HG02571 (cell line): ENCODE data around the gene SAYSD1.
A peak's percentile ranks its signal among the peaks of the same experiment; 100 is the strongest.
"Not testable (repeated sequence)": the region's sequence is repeated elsewhere in the genome, so short reads cannot be mapped to it uniquely, and the experiment has no call there.

Experiments
- ATAC-seq: cut with Tn5 transposase; IDR thresholded peaks from one replicate; pipeline ENCODE4 v1.9.1; 2021; ENCODE audit warnings: mild to moderate bottlenecking, moderate library complexity; ENCODE audit not compliant: unreplicated experiment

SAYSD1 gene, protein sequence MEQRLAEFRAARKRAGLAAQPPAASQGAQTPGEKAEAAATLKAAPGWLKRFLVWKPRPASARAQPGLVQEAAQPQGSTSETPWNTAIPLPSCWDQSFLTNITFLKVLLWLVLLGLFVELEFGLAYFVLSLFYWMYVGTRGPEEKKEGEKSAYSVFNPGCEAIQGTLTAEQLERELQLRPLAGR

DNA sequence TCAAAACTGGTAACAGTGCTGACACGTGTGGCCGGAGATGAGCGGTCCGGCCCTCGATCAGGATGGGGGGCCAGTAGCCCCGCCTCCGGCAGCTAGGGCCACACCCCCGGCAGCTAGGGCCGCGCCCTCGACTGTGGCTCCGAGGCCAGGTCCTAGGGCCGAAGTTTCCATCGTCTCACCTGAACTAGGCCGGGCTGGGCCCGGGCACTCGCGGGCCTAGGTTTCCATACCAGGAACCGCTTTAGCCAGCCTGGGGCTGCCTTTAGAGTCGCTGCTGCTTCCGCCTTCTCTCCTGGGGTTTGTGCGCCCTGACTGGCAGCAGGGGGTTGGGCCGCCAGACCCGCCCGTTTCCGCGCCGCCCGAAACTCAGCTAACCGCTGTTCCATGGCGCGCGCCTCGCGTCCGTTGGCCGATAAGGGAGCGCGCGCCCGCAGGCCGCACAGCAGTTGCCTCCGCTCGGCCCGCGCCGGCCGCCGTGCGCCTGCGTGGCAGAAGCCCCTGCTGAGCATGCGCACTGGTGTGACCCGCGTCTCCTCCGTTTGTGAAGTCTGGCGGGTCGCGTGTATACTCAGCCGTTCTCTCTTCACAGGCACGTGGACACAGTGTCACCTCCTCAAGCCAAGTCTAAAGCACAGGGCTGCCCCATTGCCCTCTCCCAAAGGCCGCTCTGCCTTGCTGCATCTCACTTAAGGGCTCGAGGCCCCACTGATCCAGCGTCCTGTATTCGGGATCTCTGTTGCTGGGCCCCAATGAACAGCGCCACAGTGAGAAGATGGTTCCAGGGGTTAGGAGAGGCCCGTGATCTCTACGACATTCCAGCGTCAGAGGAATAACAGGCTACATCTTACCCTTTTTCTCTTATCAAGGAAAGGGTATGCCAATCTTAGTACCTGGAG, at the start of gene SAYSD1:
TSS of gene SAYSD1 (minus strand) at position 483 of the 896 bp plus-strand sequence. CDS start at position 386, 97 bp downstream.
- peak; percentile 90 for ATAC-seq

DNA sequence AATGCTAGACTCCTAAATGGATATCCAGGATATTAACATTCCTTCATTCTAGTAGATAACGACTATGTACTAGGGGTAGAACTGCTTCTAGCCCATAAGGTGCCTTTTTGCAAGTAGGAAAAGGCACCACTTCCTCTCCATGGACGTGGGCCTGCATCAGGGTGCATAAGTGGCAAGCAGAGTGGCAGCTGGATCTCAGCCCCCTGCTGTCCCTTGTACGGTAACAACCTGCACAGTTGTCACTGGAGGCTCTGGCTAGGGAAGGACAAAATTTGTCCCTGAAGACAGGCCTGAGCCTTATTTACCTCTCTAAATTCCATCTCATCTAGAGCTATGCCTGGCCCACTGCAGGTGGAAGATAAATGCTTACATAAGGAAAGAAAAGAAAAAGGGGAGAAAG, 42.5 kb upstream of the SAYSD1 start:
- ATAC-seq = no peak

DNA sequence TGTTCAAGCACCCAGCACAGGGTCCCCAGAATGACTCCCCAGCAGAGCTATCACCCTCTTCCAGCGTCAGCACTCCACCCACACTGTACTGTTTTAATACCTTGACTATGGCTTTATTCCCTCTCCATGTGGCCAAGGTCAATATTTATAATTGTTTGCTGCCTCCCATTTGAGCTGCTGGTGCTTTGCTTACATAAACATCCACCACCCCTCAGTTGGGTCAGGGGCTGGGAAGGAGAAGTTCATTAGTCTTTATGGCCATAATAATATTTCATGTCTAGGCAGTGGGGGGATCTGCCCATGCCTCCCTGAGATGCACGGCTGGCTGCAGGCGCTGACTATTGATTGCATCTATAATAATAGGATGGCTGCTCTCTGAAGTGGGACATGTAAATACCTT, 41.8 kb upstream of the SAYSD1 start:
- ATAC-seq = no peak

DNA sequence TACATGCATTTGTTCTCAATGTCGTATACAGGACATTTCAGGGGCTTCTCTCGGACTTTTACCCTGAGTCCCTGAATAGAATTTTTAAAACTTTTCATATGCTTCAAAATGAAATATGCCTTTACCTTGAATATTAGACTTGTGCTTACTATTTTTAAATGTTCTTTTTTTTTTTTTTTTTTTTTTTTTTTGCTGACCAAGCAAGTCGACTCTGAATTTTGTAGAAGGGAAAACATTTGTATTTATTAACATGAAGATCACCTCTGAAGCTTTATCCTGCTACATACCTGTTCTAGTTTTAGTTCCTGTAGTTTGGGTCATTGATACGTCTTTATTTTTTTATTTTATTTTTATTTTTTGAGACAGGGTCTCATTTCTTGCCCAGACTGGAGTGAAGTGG, 39.7 kb upstream of the SAYSD1 start:
- ATAC-seq = no peak

DNA sequence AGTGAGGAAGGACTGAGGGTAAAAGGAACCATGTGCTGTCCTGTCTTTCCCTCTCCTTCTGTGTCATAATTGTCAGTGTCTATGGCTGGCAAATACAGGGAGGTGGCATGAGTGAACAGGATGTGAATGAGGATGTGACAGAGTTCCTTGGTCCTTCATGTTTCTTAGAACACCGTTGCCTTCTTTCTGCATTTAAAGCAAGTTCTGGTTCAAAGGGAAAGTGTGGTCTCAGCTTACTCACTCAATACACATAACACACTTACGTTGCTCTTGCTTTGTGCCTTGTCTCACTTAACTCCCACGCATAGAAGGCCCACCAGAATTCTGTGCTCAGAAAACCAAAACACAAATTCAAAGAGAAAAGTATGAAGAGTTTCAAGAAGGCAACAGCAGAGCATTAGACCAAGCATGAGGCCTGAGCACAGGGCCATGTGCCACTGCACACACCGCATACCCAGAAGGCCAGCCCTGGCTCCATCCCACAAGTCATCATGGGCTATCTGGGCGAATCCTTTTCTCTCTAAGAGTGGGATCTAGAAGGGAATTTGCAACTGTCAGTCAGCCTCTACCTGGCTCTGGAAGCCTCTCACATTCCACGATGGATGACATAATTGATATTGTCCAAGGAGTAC, 38.9 kb upstream of the SAYSD1 start:
- no peak for ATAC-seq

DNA sequence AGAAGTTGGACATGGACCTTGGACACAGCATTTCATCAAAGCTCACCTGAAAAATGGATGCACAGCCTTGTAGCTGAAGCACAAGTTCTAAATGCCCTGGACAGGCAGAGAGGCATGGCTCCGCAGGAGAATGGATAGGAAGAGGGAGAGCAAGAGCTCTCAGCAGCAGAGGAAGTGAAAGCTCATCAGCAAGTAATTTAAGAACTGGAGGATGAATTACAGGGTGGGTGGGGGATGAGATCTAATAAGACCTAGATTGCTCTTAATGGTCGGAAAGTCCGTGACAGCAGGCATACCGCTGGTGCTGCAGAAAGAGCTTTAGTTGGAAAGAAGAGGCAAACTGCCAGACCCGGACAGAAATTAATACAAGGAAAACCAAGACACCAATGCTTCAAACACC, 37.3 kb upstream of the SAYSD1 start:
- no peak for ATAC-seq

DNA sequence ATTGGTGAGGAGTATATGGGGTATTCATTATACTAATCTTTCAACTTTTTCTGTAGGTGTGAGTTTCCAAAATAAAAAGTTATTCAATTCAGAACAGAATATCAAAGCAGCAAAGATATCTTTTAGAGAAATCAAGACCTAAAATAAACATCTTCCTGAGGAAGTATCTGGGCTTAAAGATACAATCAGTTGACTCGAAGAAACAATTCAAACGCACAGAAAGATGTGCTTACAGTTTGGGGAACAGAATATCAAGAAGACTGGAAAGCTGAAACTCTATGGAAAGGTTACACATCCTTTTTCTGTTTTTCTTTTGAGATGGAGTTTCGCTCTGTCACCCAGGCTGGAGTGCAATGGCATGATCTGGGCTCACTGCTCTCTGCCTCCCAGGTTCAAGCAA, 36.2 kb upstream of the SAYSD1 start:
- ATAC-seq = no peak

DNA sequence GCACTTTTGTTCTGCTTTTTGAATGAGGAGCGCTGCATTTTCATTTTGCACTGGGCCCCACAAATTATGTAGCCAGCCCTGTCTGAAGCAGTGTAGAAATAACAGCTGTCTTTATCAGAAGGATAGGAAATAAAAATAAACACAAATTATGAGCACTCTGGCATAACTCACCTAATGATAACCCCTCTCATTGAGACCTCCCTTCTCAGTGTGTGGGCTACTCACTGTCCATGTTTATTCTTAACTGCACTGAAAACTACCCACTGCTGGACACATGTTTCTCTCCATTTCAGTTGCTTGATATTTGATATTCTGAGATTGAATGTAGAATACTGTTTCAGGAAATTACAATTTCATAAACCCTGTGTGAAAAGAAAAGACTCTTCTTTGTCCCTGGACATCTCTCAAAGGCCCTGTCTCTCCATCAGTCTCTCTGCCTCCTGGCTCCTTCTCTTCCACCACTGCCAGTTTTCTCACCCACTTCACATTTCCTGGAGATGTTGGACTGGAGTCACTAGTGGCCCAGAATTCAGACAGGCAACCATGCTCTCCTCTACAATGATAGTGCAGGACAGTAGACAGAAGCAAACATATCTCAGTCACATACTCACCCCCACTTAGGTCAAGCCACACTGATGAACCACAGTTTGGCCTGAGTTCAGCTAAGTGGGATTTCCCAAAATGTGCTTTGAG, 29.6 kb upstream of the SAYSD1 start:
- ATAC-seq = no peak

DNA sequence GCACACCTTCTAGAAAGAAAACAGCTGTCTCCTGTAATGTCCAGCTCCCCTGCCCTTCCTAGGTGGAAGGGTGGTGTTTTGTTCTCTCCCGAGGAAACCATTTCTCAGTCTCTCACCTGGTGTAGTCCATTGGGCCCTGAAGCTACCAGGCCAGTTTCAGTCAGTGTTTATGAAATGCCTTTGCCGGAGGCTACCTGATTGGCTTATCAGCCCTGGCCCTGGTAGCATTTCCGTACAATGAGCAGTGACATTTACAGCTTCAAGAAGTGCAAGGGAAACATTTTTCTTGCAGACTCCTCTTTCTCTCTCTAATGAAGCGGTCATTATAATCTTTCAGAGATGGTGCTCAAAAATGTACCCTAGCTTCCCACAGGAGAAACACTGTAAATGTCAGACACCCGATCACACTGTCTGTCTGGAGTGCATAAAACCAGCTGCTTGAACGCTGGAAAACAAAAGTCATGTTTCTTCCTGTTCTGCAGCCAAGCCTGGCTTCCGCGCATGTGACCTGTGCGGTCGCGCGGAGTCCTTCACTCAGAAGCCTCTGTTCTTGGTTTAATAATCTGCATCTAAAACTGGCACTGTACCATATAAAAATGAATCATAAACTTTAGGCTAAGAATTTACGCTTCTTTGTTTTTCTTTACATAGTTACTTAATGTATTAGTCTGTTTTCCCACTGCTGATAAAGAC, 28.4 kb upstream of the SAYSD1 start:
- no peak for ATAC-seq

DNA sequence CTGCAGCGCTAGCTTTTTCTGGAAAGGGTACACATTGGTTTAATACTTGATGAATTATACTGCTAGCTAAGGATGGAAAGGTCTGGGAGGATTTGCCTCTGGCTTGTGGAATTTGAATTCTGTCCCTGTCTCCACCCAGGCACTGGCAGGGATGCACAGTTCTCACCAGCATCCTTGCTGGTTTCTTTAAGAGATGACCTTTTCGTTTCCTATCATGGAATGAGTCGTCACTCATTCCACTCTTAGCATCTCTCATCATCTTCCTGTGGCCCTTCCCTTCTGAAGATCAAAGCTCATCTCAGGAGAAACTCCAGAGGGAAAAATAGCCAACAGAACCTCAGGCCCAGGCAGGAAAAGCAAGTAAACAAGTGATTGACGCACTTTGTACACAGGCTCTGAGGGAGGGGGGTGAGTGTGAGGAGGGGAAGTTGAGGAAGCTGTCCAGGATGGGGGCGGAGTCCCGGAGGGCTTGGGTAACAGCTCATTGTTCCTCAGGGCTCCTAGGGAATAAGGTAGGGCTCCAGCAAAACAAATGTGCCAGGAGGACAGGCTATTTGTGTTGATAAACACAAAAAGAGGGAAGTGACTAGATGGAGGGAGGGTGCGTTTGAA, 25.7 kb upstream of the SAYSD1 start:
- no peak for ATAC-seq

DNA sequence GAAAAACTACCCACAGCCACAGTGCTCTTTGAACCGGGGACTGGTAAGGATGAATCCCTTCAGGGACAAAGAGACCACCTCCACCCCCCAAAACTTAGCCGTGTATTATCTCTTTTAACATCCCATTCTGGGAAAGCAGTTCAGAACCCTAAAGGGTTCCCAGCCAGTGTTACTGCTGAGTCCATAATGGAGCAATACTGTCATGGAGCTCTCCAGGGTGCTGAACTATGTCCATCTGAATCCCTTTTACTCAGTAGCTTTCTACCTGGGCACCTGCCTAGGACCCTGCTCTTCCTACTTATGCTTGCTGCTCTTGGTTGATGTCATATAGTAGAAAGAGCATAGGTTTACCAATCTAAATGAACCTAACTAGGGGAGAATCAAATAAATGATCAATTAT, 22.3 kb upstream of the SAYSD1 start:
- no peak for ATAC-seq

DNA sequence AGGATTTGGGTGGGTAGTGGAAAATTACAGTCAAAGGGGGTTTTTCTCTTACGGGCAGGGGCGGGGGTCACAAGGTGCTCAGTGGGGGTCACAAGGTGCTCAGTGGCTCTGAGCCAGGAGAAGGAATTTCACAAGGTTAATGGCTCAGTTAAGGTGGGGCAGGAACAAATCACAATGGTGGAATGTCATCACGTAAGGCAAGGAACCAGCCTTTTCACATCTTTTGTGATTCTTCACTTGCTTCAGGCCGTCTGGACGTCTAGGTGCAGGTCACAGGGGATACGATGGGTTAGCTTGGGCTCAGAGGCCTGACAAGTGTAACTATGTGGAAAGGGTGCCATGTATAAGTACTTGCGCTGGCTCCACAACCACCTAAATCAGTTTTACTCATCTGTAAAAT, 21.2 kb upstream of the SAYSD1 start:
- not testable (repeated sequence) for ATAC-seq

DNA sequence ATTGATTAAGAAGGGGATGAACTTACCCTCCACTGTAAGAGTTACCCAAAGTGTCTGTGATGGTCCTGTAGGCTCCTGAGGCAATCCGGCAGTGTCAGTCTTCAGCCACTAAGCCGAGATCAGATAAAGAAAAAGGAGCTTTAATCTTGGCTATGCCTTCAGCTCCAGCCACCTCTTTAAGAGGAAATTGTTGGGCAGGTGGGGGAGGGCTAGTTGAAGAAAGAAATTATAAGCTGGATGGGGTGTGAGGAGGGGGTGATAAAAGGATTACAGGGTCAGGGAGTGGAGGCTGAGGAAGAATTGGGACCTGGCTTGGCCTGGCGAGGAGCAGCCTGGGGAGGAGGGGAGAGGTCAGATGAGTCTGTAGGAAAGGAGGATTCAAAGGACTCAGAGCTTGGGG, 19.8 kb upstream of the SAYSD1 start:
- ATAC-seq = not testable (repeated sequence)

DNA sequence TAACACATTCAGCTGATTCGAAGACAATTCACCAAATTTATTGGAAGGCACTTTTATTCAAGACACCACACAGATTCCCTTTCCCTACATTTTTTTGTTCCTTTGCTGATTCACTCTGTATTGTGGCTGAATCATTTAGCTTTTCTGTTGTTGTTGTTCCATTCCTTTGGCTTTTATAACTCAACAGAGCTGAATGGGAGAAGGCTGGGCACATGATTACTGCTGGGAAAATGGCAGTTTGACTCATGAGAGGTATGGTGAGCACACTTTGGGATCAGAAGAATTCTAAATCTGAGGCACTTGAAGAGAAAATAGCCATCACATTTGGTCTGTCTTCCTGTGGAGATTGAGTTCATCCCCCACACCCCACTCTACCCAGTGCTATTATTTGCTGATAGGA, 15.7 kb upstream of the SAYSD1 start:
- ATAC-seq = no peak

DNA sequence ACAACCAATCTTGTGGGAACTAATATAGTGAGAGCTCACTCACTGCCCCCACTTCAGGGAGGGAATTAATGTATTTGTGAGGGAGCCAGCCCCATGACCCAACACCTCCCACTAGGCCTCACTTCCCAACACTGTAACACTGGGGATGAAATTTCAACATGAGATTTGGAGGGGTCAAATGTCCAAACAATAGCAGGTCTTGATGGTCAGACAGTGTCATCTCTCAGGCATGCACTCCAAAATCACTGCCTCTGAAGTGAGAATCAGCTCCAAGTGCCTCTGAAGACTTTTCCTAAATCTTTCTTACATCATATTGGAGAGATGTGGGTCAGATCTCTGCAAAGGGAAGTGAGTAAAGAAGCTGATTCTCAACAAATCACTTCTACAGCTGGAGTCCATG, 13.8 kb upstream of the SAYSD1 start:
- ATAC-seq = no peak

DNA sequence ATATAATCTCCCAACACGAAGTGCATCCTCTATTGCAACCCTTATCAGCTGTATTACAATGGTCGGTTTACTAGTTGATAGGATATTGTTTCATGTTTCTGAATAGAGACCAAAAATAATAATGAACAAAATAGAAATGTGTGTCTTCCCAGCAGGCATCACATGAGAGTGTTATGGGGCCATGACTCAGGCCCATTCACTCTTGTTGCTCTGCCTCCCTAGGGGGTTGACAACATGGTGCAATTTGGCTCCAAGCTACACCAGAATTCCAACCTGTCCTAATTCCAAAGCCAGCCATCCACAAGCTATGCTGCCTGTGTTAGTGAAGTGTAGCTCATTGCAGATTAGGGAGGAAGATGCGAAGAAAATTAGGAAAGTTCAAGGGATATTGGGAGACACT, 13.1 kb upstream of the SAYSD1 start:
- no peak for ATAC-seq

DNA sequence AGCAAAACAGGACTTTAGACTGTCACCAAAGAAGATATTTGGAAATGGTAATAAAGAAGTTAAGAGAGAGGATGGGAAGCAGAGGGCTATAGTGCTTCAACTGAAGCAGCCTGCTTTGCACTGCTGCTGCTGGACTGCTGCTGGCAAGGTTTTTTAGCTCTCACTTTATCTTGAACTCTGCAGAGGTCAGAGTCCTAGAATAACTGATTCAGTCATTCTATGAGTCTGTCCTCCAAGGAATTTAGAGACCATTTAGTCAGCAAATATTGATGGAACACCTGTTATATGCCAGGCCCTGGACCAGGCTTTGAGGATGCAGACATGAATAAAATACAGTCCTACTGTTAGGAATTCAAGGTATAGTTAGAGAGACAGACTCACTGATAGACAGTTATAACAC, 9.1 kb upstream of the SAYSD1 start:
- no peak for ATAC-seq

DNA sequence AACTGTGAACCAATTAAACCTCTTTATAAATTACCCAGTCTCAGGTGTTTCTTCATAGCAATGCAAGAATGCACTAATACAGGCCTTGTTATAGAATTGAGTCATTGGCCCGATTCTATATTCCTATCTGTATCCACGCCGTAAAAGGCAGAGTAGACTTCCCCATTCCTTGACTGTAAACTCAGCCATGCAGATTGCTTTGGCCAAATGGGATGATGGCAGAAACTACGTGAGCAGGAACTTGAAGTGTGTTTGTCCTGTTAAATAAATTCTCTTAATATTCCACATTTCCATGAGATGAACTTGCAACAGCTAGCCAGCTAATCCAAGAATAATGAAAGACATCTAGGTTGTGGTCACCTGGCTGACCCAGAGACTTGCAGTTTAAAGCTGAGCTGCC, 3.9 kb upstream of the SAYSD1 start:
- no peak for ATAC-seq

DNA sequence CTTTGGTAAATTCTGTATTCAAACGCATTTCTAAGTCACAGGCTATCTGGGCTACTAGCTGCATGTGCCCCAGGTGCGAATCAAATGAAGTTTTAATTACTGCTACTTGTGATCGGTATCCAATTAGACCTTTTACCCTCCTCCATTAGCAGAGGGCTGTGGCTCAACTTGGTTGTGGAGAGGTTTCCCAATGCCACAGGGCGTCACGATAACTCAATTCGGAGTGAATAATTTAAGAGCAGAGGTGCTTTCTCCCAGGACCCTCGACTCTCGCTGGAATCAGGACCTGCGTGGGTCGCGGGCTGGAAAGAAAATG, 640 bp downstream of the SAYSD1 start:
- ATAC-seq = peak; percentile 12

DNA sequence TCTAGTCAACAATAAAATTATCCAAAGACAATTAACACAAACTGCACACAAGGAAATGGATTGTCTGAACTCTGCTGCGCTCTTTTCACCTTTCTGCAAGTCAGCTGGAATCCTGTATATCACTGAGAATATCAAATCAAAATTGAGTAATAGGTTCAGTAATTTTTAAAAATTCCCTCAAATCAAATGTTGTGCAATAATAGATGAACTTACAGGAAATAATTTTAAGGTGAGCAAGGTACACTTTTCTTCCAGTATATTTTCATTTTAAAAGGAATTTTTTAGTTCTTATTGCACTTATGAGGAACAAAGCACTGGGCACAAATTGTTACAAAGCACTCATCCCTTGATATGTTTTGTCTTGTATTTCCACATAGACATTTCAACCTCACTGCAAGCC, 1.2 kb downstream of the SAYSD1 start:
- no peak for ATAC-seq

DNA sequence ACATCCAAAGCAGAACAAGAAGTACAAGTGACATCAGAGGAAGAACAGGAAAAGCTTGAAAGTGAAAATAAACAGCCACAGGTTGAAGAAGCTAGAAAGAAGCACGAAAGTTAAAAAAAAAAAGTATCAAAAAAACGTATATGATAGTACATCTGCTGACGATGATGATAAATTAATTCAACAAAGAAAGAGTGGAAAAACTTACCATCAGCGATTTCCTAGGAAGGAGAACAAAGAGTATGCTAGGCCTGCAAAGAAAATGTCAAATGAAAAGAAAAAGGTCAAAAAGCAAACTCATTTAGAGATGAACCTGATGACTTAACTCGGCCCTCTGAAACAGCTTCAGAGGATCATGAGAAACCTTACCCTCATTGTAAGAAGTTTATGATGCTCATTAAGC, 3.7 kb downstream of the SAYSD1 start:
- no peak for ATAC-seq
